B cell (primary cell): ENCODE results near the gene KIAA0232. TPM values are rescaled to one million over a fixed set of nuclear protein-coding genes. Genes with fewer than 3 reads are reported as not detected.
"Not testable (repeated sequence)": the region's sequence is repeated elsewhere in the genome, so short reads cannot be mapped to it uniquely, and the experiment has no call there.

Source experiments
- ATAC-seq: fragments of 200-7000 bp; cut with Tn5 transposase; one replicate; pipeline ENCODE4 v1.10.0; 2021; ENCODE audit warnings: low read depth, mild to moderate bottlenecking, moderate number of reproducible peaks, moderate library complexity
- CTCF ChIA-PET: fragments of 350-600 bp; sonication (Branson Sonifier 250); formaldehyde crosslinking; loops from one replicate; lab custom pipeline; 2021; ENCODE audit warnings: antibody characterized with exemption, inconsistent platforms; lab: Charles Lee
- POLR2A ChIA-PET: fragments of 350-600 bp; sonication (Branson Sonifier 250); formaldehyde crosslinking; loops from one replicate; lab custom pipeline; 2021; ENCODE audit warnings: antibody characterized with exemption; lab: Charles Lee
- DNase-seq: peaks from one replicate; pipeline ENCODE4 v3.0.0; 2013
- H2AFZ ChIP-seq: 2 replicates; pipeline ENCODE4 v1.6.1; 2012; ENCODE audit warnings: mild to moderate bottlenecking, low read depth, low read length; ENCODE audit not compliant: insufficient read depth, poor library complexity, severe bottlenecking
- H3K27ac ChIP-seq, 2 donors: 1 replicate in 1 of 2; 2 replicates in 1 of 2; pipeline ENCODE4 v1.5.1; 2012 to 2013; ENCODE audit warnings: low read length in 2 of 2, mild to moderate bottlenecking in 2 of 2, moderate library complexity in 1 of 2
- H3K27me3 ChIP-seq, 4 experiments: fragments of 200-600 bp in 1 of 4; sonication (generic) in 1 of 4; replicated peaks in 1 of 4; 1 replicate in 2 of 4; 2 replicates in 2 of 4; pipeline versions ENCODE4 v1.6.1 to v1.7.0; 2013 to 2016; ENCODE audit warnings: low read length in 3 of 4, mild to moderate bottlenecking in 2 of 4, mixed read lengths in 1 of 4, moderate library complexity in 1 of 4; ENCODE audit not compliant: insufficient read depth in 4 of 4, control insufficient read depth in 3 of 4; ENCODE audit errors: control extremely low read depth in 1 of 4
- H3K36me3 ChIP-seq, 2 experiments: replicated peaks in 1 of 2; 1 replicate in 1 of 2; 2 replicates in 1 of 2; pipeline versions ENCODE4 v1.6.1 to v1.7.1; 2013; ENCODE audit warnings: low read length in 1 of 2; ENCODE audit not compliant: insufficient read depth in 2 of 2, control insufficient read depth in 1 of 2; ENCODE audit errors: control extremely low read depth in 1 of 2, extremely low read depth in 1 of 2
- H3K4me1 ChIP-seq, 2 donors: fragments of 200-600 bp in 1 of 2; sonication (generic) in 1 of 2; 1 replicate in 1 of 2; 2 replicates in 1 of 2; pipeline versions ENCODE4 v1.5.1 to v1.6.1; 2013 to 2017; ENCODE audit warnings: low read length in 2 of 2; ENCODE audit not compliant: control insufficient read depth in 2 of 2, insufficient read depth in 2 of 2
- H3K4me2 ChIP-seq: replicated peaks from 2 replicates; pipeline ENCODE3; 2012; ENCODE audit warnings: mild to moderate bottlenecking, low read depth, low read length; ENCODE audit not compliant: poor library complexity, severe bottlenecking
- H3K4me3 ChIP-seq, 5 experiments: fragments of 200-600 bp in 1 of 5; sonication (generic) in 1 of 5; 1 replicate in 3 of 5; 2 replicates in 2 of 5; pipeline versions ENCODE4 v1.5.1 to v1.7.0; 2011 to 2016; ENCODE audit warnings: low read length in 4 of 5, mild to moderate bottlenecking in 4 of 5, low read depth in 2 of 5, control low read depth in 1 of 5, moderate library complexity in 1 of 5; ENCODE audit not compliant: insufficient read depth in 1 of 5; ENCODE audit errors: control extremely low read depth in 1 of 5, extremely low read depth in 1 of 5
- H3K79me2 ChIP-seq: fragments of 200-600 bp; sonication (generic); one replicate; pipeline ENCODE4 v1.6.0; 2016; ENCODE audit warnings: low read length; ENCODE audit not compliant: control insufficient read depth, insufficient read depth
- H3K9ac ChIP-seq: fragments of 200-600 bp; sonication (generic); 2 replicates; pipeline ENCODE4 v1.6.1; 2017; ENCODE audit warnings: mild to moderate bottlenecking, low read length, moderate library complexity
- H3K9me3 ChIP-seq, 3 donors: one replicate each; pipeline versions ENCODE4 v1.6.1 to v1.7.1; 2013; ENCODE audit warnings: low read length in 2 of 3; ENCODE audit not compliant: control insufficient read depth in 2 of 3, insufficient read depth in 1 of 3; ENCODE audit errors: control extremely low read depth in 1 of 3
- H4K20me1 ChIP-seq: 2 replicates; pipeline ENCODE4 v1.6.0; 2012; ENCODE audit warnings: mild to moderate bottlenecking, low read length; ENCODE audit not compliant: insufficient read depth, control insufficient read depth, poor library complexity, severe bottlenecking
- H3K27ac Mint-ChIP-seq: one replicate; pipeline ENCODE4 v1.8.0; 2021; ENCODE audit warnings: mixed read lengths
- H3K27me3 Mint-ChIP-seq: one replicate; pipeline ENCODE4 v1.8.0; 2021; ENCODE audit warnings: mixed read lengths
- H3K4me1 Mint-ChIP-seq: one replicate; pipeline ENCODE4 v1.8.0; 2021; ENCODE audit warnings: mixed read lengths
- H3K4me3 Mint-ChIP-seq: one replicate; pipeline ENCODE4 v1.8.0; 2021; ENCODE audit warnings: mixed read lengths
- H3K9me3 Mint-ChIP-seq: one replicate; pipeline ENCODE4 v1.8.0; 2022; ENCODE audit warnings: mixed read lengths; ENCODE audit not compliant: insufficient read depth
- CTCF ChIP-seq: fragments of 200-600 bp; IDR thresholded peaks from one replicate; pipeline ENCODE4 v1.8.0; 2022; ENCODE audit warnings: antibody characterized with exemption, mild to moderate bottlenecking
- EZH2 ChIP-seq: IDR thresholded peaks from 2 replicates; pipeline ENCODE4 v1.6.1; 2012; ENCODE audit warnings: borderline replicate concordance, low read depth, mild to moderate bottlenecking, moderate library complexity, low read length; ENCODE audit not compliant: insufficient read depth, poor library complexity, severe bottlenecking
- WGBS: methylation state at CpG from one replicate; pipeline ENCODE4 v1.1.5; 2013; ENCODE audit warnings: missing lambda C conversion rate; ENCODE audit not compliant: insufficient coverage; 5-methylcytosine and 5-hydroxymethylcytosine counted together
- intact Hi-C: fragments of 100-400 bp; cut with micrococcal nuclease; formaldehyde crosslinking; loops from one replicate; pipeline ENCODE4 v1.10.0; 2022
- polyA plus RNA-seq: library from polyadenylated mRNA; depleted of rRNA; stranded (reverse); fragments of >200 nt; gene quantifications from 2 replicates; pipeline ENCODE4 v1.2.3, GENCODE V29; 2012
- total RNA-seq, 2 donors: library from RNA; stranded (reverse); fragments of 120-200 nt in 1 of 2; gene quantifications; 1 replicate in 1 of 2; 2 replicates in 1 of 2; pipeline versions ENCODE4 v1.2.3 to v1.2.4, GENCODE V29; 2013 to 2022

KIAA0232 gene
- total and polyA plus RNA-seq, 2 donors (not counting 1 experiment from before 2014, with no cell fraction given), result 2.9 to 20.8 TPM

DNA sequence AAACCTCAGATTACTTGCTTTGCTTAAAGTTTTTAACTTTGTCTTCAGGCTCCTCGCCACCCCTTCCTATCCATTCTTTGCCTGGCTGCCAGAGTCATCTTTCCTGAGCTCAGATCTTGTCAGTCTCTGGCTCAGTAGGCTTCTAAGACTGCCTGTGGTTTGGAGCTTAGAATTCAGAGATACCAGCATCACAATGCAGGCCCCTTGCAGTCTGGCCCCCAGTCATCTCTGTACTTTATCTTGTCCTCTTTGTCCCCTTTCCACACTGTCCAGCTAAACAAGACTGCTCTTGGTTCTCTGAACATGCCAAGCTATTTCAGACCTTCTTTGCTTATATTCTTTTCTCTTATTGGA lies 3.0 kb downstream of the KIAA0232 start:
- TF ChIP-seq CTCF (no peak), EZH2 (no peak)
- Histone ChIP-seq H3K4me3 (no peak overlapping the region), H3K9me3 (no peaks in the 10 kb centered on the region), H3K27ac (no peak overlapping the region), H3K4me1 (peaks cover 11 to 13% of the 10 kb centered on the region in 2 donors), H3K36me3 (peaks cover 2 to 7% of the 10 kb centered on the region in 2 experiments), H4K20me1 (peaks cover 52% of the 10 kb centered on the region), H3K4me2 (no peak overlapping the region), H3K27me3 (no peaks in the 10 kb centered on the region), H2AFZ (no peak overlapping the region), H3K79me2 (peaks cover 62% of the 10 kb centered on the region), H3K9ac (no peak overlapping the region)
- Mint-ChIP-seq H3K4me1 (peaks cover 32% of the 10 kb centered on the region), H3K4me3 (no peak overlapping the region), H3K27me3 (no peaks in the 10 kb centered on the region), H3K27ac (no peak overlapping the region), H3K9me3 (no peaks in the 10 kb centered on the region)
- DNase-seq (no peak), ATAC-seq (no peak)
- intact Hi-C loops, result no loop called here
- ChIA-PET POLR2A (no interaction called here), CTCF (interaction anchor here (1.2 to 2.9 kb wide), 2 partner anchors 88 to 105 kb away, joined by 3 to 34 read pairs; no protein-coding TSS in a partner anchor)
- WGBS, result 80% methylated on average over 1 of the region's 1 CpG

DNA sequence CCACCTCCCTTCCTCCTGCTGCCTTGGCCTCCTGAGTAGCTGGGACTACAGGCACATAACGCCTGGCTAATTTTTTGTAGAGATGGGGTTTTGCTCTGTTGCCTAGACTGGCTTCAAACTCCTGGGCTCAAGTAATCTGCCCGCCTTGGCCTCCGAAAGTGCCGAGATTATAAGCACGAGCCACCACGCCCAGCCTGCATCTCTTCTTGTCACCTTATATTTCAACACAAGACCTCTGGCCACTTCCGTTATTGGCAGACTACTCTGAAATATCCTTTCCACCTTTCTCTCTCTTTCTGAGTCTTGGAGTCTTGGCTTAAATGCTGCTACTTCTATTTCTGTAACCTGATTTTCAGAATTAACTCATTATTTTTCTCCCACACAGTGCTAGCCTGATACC lies 5.6 kb downstream of the KIAA0232 start:
- POLR2A ChIA-PET, result no interaction called here
- H3K4me1 Mint-ChIP-seq, result peaks cover 38% of the 10 kb centered on the region
- H3K36me3 ChIP-seq, result peaks cover 2 to 7% of the 10 kb centered on the region in 2 experiments
- 99% methylated on average over 7 of the region's 7 CpGs for WGBS
- H2AFZ ChIP-seq, result no peak overlapping the region
- CTCF ChIA-PET, result no interaction called here
- H4K20me1 ChIP-seq, result peaks cover 65% of the 10 kb centered on the region
- H3K27ac ChIP-seq, result no peak overlapping the region
- H3K9ac ChIP-seq, result no peak overlapping the region
- no peak for TF ChIP-seq EZH2
- TF ChIP-seq CTCF, result no peak
- H3K27ac Mint-ChIP-seq, result no peak overlapping the region
- peaks cover 7 to 8% of the 10 kb centered on the region in 2 donors for H3K4me1 ChIP-seq
- H3K79me2 ChIP-seq, result peaks cover 88% of the 10 kb centered on the region
- H3K4me2 ChIP-seq, result no peak overlapping the region
- ATAC-seq (no peak), DNase-seq (no peak)
- H3K27me3 ChIP-seq, result no peaks in the 10 kb centered on the region
- no peaks in the 10 kb centered on the region for H3K9me3 Mint-ChIP-seq
- H3K27me3 Mint-ChIP-seq, result no peaks in the 10 kb centered on the region
- H3K4me3 ChIP-seq, result no peak overlapping the region
- intact Hi-C loops, result no loop called here
- H3K9me3 ChIP-seq, result no peaks in the 10 kb centered on the region
- H3K4me3 Mint-ChIP-seq, result no peak overlapping the region

- H3K36me3 ChIP-seq, H3K9me3 ChIP-seq, H3K27ac ChIP-seq, H2AFZ ChIP-seq, H3K4me3 Mint-ChIP-seq, H3K27me3 Mint-ChIP-seq, H3K4me3 ChIP-seq, H3K9me3 Mint-ChIP-seq, CTCF ChIA-PET, ATAC-seq, DNase-seq, H3K9ac ChIP-seq, H3K27me3 ChIP-seq, intact Hi-C loops, H3K4me1 ChIP-seq, POLR2A ChIA-PET, H3K4me2 ChIP-seq, H3K27ac Mint-ChIP-seq: not testable (repeated sequence)
- peaks cover 30% of the 10 kb centered on the region for H3K4me1 Mint-ChIP-seq
- 100% methylated on average over 1 of the region's 4 CpGs for WGBS
- H4K20me1 ChIP-seq, result peaks cover 69% of the 10 kb centered on the region
- H3K79me2 ChIP-seq, result peaks cover 99% of the 10 kb centered on the region
Observed at GRCh38 chr4:6791245-6791644, 8.7 kb downstream of the KIAA0232 start.
